Activated CD8-positive, alpha-beta memory T cell treated with anti-CD3 and anti-CD28 coated beads, Interleukin-2, amount 50 U/mL, for 4 hours (primary cell): ENCODE results near the gene CUX1.
"Not testable (repeated sequence)": the region's sequence is repeated elsewhere in the genome, so short reads cannot be mapped to it uniquely, and the experiment has no call there.

Experiments
- DNase-seq: peaks from one replicate; pipeline ENCODE4 v3.0.0-alpha.2; 2020

CUX1 gene

GRCh38 chr7:101854084-101854865, 36.8 kb downstream of the CUX1 start:
- DNase-seq = no peak

GRCh38 chr7:101856473-101857357, 39.3 kb downstream of the CUX1 start:
- DNase-seq = peak; percentile 70

- DNase-seq = no peak
These were observed 40.0 kb downstream of the CUX1 start for GRCh38 chr7:101857358-101857811.

GRCh38 chr7:101858437-101859385, 41.3 kb downstream of the CUX1 start:
- no peak for DNase-seq

- DNase-seq = no peak
These were observed 42.1 kb downstream of the CUX1 start for GRCh38 chr7:101859411-101860106.

GRCh38 chr7:101860316-101861217, 43.1 kb downstream of the CUX1 start:
- DNase-seq = no peak

- no peak for DNase-seq
These were observed 43.9 kb downstream of the CUX1 start for GRCh38 chr7:101861218-101861775.

- DNase-seq = no peak
These were observed 45.1 kb downstream of the CUX1 start for GRCh38 chr7:101862280-101863220.

- no peak for DNase-seq
These were observed 46.2 kb downstream of the CUX1 start for GRCh38 chr7:101863598-101863997.

- DNase-seq = no peak
These were observed 46.6 kb downstream of the CUX1 start for GRCh38 chr7:101864039-101864438.

- no peak for DNase-seq
These were observed 47.6 kb downstream of the CUX1 start for GRCh38 chr7:101865031-101865430.

GRCh38 chr7:101865455-101865854, 48.0 kb downstream of the CUX1 start:
- DNase-seq = no peak

GRCh38 chr7:101866328-101866727, 48.9 kb downstream of the CUX1 start:
- no peak for DNase-seq

- DNase-seq = no peak
These were observed 49.8 kb downstream of the CUX1 start for GRCh38 chr7:101867265-101867664.

GRCh38 chr7:101867681-101868080, 50.3 kb downstream of the CUX1 start:
- DNase-seq = not testable (repeated sequence)

GRCh38 chr7:101868191-101868950, 50.9 kb downstream of the CUX1 start:
- no peak for DNase-seq

GRCh38 chr7:101869026-101869900, 51.8 kb downstream of the CUX1 start:
- DNase-seq = no peak

- DNase-seq = no peak
These were observed 52.5 kb downstream of the CUX1 start for GRCh38 chr7:101869901-101870290.
